NCI-H524 treated with DMSO at 0.1 percent for 48 hours (cell line): Measurements from ENCODE around the gene TNPO2.
"Not testable (repeated sequence)": the region's sequence is repeated elsewhere in the genome, so short reads cannot be mapped to it uniquely, and the experiment has no call there.

Experiments used
- DNase-seq: peaks from one replicate; lab custom pipeline; 2025; lab: John Stamatoyannopoulos, UW

Gene TNPO2

DNA sequence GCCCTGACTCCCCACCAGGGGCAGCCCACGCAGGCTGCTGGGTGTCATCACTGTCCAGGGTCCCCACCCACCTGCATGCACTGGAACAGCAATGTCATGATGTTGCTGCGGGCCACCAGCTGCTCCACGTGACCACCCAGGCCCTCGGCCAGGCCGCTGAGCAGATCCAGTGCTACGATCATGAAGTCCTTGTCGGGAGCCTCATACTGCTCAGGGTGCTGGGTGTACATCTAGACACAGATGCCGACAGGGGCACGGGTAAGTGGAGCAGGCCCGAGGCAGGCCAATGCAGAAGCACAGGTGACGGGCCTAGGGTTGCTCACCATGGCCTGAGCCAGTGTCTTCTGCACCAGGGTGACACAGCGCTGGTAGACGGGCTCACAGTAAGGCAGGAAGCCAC, 18.6 kb downstream of the TNPO2 start:
- DNase-seq, result no peak

DNA sequence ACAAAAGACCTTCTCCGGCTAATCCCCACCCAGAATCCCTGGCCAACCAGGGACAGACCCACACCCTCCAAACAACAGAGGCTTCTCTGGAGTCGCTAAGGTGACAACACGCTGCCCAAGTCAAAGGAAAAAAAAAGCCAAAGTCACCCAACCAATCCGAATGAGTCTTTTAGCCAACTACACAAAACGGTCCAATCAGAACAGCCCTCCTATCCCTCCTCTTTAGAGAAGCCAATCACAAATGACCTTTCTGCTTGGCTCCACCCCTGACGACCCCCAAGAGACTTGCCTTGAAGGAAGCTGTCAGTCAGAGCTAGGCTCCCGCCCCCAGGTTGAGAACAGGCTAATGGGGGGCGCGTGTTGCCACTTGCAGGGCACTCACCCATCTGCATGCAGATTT, 20.7 kb downstream of the TNPO2 start:
- DNase-seq, result no peak

DNA sequence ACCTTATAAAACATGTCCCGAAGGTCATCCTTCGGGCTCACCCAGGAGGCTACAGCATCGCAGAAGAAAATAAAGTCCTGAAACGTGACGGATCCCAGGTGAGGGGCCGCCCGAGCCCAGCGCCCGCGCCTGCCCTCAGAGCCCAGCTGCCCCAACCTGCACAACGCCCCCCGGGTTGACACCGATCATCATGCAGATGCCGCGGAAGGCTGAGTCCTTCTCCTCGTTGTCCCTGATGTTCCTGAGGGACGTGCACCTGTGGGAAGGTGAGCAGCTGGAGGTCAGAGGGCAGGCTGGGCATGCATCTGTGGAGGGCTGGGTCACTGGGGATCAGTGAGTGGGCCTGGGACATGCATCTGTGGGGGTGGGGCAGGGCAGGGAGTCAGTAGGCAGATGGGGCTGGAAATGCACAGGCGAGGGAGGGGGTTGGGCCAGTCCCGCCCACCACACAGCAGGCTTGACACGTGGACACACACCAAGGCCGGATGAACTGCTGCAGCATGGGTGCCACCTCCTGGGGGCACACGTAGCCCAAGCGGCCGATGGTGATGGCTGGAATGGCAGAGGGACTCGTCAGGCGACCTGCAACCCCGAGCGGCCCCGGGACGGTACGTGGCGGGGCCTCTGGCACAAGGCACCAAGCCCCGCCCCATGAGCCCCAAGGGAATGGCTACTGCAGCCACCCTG, 22.0 kb downstream of the TNPO2 start:
- DNase-seq, result no peak

DNA sequence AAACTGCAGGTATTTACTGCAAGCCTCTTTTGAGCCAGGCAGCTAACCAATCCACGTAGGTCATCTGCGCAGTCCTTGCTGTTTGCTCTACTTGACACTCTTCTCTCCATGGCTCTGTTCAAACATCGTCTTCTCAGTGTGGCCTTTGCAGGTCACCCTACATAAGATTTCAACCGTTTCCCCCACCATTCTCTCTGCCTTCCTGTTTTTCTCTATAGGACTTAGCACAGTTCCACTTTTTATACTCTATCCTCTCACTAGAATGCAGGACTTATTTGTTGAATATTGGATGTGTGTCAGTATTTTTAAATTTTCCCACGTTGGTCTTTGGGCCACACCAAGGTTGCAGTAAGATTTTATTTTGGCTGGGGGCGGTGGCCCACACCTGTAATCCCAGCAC, 25.6 kb downstream of the TNPO2 start:
- DNase-seq, result no peak

DNA sequence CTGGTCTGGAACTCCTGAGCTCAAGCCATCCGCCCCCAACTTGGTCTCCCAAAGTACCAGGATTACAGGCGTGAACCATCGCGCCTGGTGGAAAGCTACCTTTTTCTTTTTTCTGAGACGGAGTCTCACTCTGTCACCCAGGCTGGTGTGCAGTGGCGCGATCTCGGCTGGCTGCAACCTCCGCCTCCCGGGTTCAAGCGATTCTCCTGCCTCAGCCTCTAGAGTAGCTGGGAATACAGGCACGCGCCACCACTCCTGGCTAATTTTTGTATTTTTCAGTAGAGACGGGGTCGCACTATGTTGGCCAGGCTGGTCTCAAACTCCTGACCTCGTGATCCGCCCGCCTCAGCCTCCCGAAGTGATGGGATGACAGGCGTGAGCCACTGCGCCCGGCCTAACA, 26.3 kb downstream of the TNPO2 start:
- not testable (repeated sequence) for DNase-seq

DNA sequence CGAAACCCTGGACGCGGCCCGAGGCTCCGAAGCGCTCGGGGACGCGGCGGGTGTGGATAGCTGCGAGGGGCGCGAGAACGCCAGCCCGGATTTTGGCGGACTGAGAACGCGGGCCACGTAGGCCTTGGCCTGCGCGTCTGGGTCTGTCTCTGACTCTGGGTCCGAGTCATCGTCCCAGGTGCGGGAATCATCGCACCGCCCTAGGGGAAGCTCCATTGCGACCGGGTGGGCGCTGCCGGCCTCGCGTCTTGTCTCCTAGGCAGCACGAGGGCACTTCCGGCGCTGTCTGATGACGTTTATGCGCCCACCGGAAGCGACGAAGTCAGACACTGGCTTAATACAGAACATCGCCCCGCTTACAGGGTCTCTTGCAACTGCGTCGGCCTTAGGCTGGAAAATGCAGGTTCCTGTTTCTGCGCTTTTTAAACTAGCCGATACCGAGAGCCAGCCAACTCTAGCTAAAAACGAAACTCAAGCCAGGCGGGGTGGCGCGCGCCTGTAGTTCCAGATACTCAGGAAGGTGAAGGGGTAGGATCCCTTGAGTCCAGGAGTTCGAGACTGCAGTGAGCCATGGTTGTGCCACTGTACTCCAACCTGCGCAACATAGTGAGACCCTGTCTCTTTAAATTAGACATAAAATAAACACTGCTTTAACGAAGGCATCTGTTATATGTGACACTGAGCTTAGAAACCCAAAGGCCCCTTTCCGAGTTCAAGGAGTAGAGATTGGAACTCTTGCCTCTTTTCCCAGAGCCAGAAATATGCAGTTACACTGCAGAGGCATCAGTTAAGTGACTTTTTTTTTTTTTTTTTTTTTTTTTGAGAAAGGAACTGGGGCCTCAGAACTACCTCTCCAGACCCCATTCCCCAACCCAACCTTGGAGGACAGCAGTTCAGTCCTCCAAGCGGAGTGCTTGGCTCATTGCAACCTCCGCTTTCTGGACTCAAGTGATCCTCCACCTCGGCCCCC, 27.1 kb downstream of the TNPO2 start, which contains the start of gene FBXW9:
FBXW9 (minus strand) TSS at position 266 of the 970 bp plus-strand sequence; CDS start at position 216, 50 bp downstream.
- DNase-seq, result peak; percentile 78

DNA sequence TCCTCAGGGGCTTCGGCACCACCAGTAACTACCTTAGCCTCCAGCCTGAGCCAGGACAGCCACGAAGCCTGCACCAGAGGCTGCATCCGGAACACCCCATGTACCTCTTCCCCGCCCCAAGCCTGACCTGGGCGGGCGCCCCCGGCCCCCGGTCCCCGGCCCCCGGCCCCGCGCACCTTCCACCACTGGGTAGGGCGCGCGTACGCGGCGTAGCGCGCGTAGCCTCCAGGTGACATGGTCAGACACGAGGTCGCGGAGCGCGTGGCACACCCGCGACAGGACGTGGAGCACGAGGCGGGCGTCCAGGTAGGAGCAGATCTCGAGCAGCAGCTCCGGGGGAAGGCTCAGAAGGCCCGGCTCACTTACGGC, 27.8 kb downstream of the TNPO2 start:
- no peak for DNase-seq

DNA sequence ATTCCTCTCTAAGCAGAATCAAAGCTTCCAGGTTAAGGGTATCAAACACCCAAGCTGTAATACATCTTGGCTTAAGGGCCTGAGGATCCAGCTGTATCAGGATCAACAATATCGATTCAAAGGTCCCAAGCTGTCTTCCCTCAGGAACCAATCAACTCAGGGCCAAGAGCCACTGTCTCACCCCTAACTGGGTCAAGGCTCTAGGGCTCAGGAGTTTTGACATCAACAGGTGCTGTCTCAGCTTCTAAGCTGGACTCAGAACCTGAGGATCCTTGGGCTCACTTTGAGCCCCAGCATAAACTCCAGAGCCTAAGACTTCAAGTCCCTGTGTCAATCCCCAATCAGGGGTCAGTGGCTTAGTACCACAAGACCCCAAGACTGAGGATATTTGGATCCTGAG, 28.2 kb downstream of the TNPO2 start:
- DNase-seq, result no peak

DNA sequence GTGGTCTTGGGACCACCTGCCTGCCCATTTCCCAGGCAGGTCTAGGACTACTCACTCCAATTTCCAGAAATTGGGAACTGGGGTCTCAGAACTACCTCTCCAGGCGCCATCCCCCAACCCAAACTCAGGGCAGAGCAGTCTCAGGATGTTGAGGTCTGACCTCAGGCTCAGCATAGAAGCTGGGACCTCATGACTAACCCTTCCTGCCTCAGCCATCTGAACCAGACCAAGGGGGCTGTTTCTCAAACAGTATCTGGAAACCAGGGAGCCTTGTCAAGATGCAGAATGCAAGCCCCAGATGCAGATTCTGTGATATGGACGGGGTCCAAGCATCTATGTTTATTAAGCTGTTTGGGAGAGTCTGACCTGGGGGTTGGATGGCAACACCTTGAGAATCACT, 28.6 kb downstream of the TNPO2 start:
- no peak for DNase-seq

DNA sequence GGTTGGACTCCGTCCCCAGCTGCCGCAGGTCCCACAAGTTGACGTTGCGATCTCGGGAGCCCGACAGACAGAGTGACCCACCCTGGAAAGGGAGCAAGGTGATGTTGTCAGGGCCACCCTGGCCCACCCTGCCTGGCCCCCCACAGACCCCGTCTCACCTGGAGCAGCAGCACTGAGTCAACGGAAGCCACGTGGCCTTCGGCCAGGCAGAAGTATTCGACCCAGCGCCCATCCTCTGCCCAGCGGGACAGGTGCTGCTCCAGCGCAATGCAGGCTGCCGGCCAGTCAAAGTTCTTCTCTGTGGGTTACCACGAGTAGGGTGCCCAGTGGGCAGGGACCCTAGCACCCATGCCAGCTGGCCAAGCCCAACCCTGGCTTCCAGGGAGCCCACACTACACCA, 29.1 kb downstream of the TNPO2 start:
- no peak for DNase-seq

DNA sequence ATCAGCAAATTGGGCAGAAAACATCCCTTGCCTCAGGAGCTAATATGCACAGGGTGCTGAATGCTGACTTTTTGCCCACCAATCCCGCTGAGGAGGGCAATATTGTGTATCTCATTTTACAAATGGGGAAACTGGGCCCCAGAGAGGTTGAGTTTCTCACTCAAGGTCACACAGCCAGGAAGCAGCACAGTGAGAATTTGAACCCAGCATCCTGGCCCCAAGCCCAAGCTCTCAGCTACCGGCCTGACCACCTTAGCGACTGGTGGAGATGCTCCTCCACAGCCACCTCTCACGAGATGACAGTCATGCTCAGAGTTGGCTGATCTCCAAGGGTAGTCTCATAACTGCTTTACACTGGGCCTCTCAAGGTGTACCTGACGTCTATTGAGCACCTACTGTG, 30.8 kb downstream of the TNPO2 start:
- no peak for DNase-seq

DNA sequence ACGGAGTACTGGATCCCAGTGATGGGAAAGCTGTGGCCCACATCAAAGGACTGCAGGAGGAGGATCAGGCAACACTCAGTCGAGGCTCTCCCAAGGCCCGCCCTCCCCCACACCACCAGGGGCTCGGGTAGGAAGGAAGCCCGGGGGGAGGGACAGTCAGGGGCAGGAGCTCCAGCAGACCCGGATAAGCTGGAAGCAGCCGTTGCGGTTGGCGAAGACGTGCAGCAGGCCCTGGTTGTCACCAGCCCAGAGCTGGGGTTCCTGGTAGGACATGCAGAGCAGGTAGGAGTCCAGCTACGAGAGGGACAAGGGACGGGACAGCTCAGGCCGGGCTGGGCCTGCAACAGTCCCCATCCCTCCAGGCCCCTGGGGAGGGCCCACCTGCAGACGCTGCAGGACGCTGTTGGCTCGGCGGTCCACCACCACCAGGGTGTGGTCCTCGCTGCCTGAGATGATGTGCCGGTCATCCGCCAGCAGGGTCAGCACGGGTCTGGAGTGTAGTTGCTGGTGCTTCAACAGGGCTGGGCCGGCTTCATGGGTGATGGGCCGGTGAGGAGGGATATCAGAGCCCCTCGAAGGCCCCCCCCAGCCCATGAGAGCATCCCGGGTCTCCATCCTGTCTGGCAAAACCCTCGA, 34.0 kb downstream of the TNPO2 start:
- DNase-seq, result no peak

DNA sequence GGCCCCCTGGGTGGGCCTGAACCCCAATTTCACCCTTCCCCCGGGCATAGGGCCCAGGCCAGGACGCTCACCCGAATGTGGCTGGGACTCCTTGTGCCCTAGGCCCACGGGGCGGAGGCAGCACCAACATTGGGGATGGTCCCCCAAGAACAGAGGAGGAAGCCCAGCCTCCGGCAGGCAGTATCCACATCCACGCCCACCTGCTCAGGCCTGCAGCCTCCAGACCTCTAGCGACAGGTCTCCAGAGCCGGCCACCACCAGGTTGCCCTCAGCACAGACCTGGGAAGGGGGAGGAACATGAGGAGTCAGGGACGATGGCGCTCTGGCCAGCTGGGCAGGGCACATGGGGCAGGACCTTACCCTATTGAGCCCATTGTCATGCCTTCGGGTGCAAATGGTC, 34.7 kb downstream of the TNPO2 start:
- DNase-seq, result no peak

DNA sequence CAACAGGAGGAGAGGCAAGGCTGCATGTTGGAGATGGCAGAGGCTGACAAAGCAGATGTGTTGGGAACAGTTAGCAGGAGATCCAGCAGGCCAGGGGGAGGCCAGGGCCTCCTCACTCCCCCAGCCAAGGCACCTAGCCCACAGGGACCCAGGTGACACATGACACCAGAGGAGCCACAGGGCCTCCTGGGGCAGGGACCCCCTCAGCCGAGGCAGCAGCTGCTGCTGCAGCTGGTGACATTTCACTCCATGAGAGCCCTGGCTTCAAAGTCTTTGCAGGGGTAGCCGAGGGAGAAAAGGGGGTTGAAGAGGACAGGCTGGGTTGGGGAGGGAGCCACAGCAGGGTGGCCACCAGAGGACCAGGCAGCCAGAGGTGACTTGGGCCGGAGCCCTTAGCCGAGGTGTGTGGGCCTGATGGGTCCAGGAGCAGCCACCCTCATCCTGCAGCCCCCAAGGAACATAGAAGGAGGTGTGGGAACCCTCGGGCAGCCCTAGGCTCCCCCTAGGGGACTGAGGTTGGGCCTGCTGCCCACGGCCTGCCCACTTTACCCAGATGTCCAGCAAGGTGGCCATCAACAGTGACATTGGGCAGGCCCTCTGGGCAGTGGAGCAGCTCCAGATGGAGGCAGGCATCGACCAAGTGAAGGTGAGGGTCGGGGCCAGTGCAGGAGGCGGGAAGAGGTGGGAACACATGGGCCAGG, 36.1 kb downstream of the TNPO2 start, which contains the start of gene GNG14:
GNG14 (plus strand) TSS at position 503 of the 701 bp plus-strand sequence; CDS start at position 554, 51 bp downstream.
- no peak for DNase-seq

DNA sequence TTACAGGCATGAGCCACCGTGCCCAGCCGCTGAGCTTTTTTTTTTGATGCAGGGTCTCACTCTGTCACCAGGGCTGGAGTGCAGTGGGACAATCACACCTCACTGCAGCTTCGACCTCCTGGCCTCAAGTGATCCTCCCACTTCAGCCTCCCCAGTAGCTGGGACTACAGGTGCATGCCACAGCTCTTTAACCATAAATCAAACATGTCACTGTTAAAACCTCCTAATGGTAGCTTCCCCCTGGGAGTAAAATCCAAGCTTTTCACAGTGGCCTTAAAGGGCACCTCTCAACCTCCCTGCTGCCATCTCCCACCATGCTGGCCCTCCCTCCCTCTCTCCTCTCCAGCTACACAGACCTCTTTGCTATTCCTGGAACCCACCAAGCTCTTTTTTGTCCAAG, 37.9 kb downstream of the TNPO2 start:
- no peak for DNase-seq

DNA sequence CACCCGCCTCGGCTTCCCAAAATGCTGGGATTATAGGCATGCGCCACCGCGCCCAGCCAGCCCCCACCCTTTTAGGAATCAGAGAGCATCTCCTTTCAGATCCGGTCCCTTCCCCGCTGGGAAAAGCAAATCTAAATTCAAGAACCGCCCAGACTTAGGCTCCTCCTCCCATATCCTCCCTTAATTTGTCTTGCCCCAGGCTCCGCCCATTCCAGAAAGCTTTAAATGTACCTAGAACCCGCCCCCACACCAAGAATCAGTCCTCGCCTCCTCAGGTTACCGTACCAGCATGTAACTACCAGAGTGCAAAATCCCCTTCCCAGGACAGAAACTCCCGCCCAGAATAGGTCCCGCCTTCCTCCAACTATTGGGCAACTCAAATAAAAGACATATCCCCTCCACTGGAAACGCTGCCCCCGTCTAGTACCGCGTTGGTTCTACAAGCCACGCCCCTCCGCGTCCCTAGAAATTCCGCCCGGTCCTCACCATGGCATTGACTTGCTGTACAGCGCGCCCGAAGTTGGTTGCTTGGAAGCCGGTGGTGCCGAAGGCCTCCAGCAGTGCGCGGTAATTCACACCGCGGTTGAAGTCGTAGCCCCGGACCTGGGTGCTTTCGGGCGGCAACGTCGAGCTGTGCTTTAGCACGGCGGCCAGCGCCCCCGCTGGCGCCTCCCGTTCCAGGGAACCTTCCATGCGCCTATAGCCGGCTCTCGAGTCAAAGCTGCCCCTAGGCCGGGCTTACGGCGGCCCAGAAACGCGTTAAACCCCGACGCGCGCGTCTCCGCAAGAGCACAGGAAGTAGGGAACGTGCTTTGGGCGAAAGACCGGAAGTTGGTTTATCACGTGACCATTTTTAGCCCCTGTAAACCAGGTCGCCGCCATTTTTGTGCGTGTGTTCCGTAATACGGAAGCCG, 42.4 kb downstream of the TNPO2 start, which contains the start of gene DHPS:
DHPS (minus strand) TSS at position 807 of the 914 bp plus-strand sequence; CDS start at position 693, 114 bp downstream.
- DNase-seq, result peak; percentile 99

DNA sequence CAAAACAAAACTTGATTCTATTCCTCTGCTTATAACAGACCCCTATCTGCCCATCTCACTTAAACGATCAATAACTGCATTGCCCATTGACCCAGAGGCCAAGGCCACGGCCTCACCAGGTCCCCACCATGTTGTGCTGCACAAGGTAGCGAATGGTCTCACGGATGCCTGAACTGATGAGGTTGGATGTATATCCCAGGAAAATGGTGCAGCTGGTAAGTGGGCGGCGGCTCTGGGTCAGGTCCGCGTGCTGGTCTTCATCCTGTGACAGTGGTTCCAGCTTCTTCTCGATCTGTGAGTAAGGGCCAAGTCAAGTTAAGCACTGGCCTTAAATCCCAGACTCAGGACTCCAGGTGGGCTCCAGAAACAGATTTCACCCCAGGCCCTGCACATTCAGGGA, 43.7 kb downstream of the TNPO2 start:
- DNase-seq, result no peak

DNA sequence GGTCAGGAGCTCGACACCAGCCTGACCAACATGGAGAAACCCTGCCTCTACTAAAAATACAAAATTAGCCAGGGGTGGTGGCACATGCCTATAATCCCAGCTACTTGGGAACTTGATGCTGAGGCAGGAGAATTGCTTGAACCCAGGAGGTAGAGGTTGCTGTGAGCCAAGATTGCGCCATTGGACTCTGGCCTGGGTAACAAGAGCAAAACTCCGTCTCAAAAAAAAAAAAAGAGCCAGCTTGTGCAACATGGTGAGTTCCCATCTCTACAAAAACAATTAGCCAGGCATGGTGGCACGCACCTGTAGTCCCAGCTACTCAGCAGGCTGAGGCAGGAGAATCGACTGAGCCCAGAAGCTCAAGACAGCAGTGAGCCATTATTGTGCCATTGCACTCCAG, 45.7 kb downstream of the TNPO2 start:
- not testable (repeated sequence) for DNase-seq

DNA sequence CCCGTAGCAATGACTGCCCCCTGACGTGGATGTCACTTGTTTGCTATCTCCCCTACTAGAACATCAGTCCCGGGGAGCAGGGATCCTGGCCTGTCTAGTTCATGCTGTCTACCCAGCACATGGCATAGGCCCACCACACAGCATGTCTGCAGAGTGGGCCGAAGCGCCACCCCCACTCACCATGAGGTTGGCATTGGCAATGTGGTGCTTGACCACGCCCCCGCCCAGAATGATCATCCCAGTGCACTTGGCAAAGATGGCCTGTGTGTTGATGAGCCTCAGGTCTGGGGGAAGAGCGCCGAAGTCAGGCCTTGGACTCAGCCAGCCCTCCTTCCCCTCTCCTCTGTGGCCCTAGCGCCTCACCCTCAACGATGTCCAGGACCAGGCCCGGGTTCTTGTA, 46.8 kb downstream of the TNPO2 start:
- DNase-seq, result no peak

DNA sequence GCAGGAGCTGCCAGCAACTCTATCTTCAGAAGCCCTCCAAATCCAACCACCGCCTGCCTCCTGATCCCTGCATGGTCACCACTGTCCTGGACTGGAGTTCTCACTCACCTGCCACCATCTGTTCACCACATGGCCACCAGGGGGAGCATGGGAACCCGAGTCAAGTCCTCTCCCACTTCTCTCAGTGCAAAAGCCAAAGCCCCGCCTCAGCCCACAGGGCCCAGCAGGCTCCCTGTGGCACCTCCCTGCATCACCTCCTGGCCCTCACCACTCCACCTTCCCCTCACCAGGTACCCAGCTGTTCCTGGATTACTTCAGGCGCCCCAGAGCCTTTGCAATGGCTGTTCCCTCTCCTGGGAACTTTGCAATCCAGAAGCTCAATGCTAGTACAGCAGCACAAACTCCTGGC, 47.3 kb downstream of the TNPO2 start:
- DNase-seq, result no peak

DNA sequence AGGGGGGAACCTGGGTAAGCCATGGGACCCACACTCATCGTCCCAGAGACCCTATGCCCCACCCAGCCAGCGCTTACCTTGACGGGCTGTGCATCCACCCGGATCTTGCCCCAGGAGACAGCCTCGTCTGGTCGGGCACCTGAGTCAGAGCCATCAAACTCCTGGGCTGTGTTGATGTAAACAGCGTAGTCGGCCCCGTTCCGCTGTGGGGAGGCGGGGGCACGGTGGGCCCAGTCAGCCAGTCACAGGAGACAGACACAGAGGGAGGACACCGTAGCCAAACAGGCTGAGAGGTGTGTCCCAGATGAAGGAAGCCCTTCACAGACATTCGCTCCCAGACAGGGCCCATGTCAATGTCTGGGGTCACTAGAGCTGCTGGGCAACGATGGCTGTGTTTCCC, 47.8 kb downstream of the TNPO2 start:
- DNase-seq, result no peak
